GM18519 (cell line): ENCODE measurements around the gene TTC28.
"Not testable (repeated sequence)": the region's sequence is repeated elsewhere in the genome, so short reads cannot be mapped to it uniquely, and the experiment has no call there.

ENCODE experiments used
- ATAC-seq: cut with Tn5 transposase; IDR thresholded peaks from one replicate; pipeline ENCODE4 v1.9.1; 2021; ENCODE audit warnings: mild to moderate bottlenecking, moderate library complexity; ENCODE audit not compliant: unreplicated experiment, low FRiP score

The TTC28 gene

GRCh38 chr22:28095316-28096095 is 584.1 kb downstream of the TTC28 start:
- ATAC-seq = no peak

- ATAC-seq = no peak
Observed at GRCh38 chr22:28094771-28095170, 584.9 kb downstream of the TTC28 start.

- ATAC-seq = no peak
Observed at GRCh38 chr22:28093711-28094110, 585.9 kb downstream of the TTC28 start.

GRCh38 chr22:28091486-28091885 is 588.2 kb downstream of the TTC28 start:
- no peak for ATAC-seq

GRCh38 chr22:28089541-28089940 is 590.1 kb downstream of the TTC28 start:
- ATAC-seq = not testable (repeated sequence)

- no peak for ATAC-seq
Observed at GRCh38 chr22:28077166-28077565, 602.5 kb downstream of the TTC28 start.

- ATAC-seq = no peak
Observed at GRCh38 chr22:28075358-28075981, 604.2 kb downstream of the TTC28 start.

GRCh38 chr22:28074526-28074925 is 605.1 kb downstream of the TTC28 start:
- ATAC-seq = no peak

- no peak for ATAC-seq
Observed at GRCh38 chr22:28072066-28072465, 607.6 kb downstream of the TTC28 start.

GRCh38 chr22:28068826-28069225 is 610.8 kb downstream of the TTC28 start:
- no peak for ATAC-seq

GRCh38 chr22:28064920-28065319 is 614.7 kb downstream of the TTC28 start:
- ATAC-seq = no peak

- no peak for ATAC-seq
Observed at GRCh38 chr22:28063656-28064055, 616.0 kb downstream of the TTC28 start.

- ATAC-seq = not testable (repeated sequence)
Observed at GRCh38 chr22:28060594-28060993, 619.0 kb downstream of the TTC28 start.

GRCh38 chr22:28058036-28058435 is 621.6 kb downstream of the TTC28 start:
- no peak for ATAC-seq

GRCh38 chr22:28054819-28055208 is 624.8 kb downstream of the TTC28 start:
- ATAC-seq = no peak

GRCh38 chr22:28053896-28054818 is 625.5 kb downstream of the TTC28 start:
- no peak for ATAC-seq

- ATAC-seq = no peak
Observed at GRCh38 chr22:28052825-28053269, 626.8 kb downstream of the TTC28 start.

- ATAC-seq = no peak
Observed at GRCh38 chr22:28051787-28052356, 627.8 kb downstream of the TTC28 start.

- no peak for ATAC-seq
Observed at GRCh38 chr22:28051091-28051786, 628.4 kb downstream of the TTC28 start.

- ATAC-seq = no peak
Observed at GRCh38 chr22:28048529-28048928, 631.1 kb downstream of the TTC28 start.
